Heart right ventricle (tissue), 16 donors: Measurements from ENCODE around the gene MAMDC2. TPM values are rescaled to one million over a fixed set of nuclear protein-coding genes. Genes with fewer than 3 reads are reported as not detected.

Source experiments
- ATAC-seq, 8 donors: fragments of 200-7000 bp; cut with Tn5 transposase; one replicate each; pipeline ENCODE4 v1.9.1; 2020; ENCODE audit warnings: mild to moderate bottlenecking in 8 of 8, moderate library complexity in 8 of 8, moderate number of reproducible peaks in 1 of 8
- DNase-seq, 2 donors: peaks; one replicate each; pipeline ENCODE4 v3.0.0-alpha.2; 2020
- H3K27ac ChIP-seq, 10 donors: fragments of 200-600 bp; sonication (generic) in 2 of 10; one replicate each; pipeline versions ENCODE4 v1.5.0 to v1.8.0; 2020 to 2022; ENCODE audit warnings: mild to moderate bottlenecking in 3 of 10
- H3K27me3 ChIP-seq, 7 donors: fragments of 200-600 bp; one replicate each; pipeline ENCODE4 v1.8.0; 2021 to 2022; ENCODE audit warnings: mild to moderate bottlenecking in 2 of 7
- H3K36me3 ChIP-seq, 9 donors: fragments of 200-600 bp; sonication (generic) in 1 of 9; one replicate each; pipeline versions ENCODE4 v1.5.0 to v1.8.0; 2020 to 2022; ENCODE audit warnings: mild to moderate bottlenecking in 2 of 9
- H3K4me1 ChIP-seq, 9 donors: fragments of 200-600 bp; sonication (generic) in 1 of 9; one replicate each; pipeline versions ENCODE4 v1.5.0 to v1.8.0; 2020 to 2022; ENCODE audit warnings: mild to moderate bottlenecking in 4 of 9
- H3K4me3 ChIP-seq, 10 donors: fragments of 200-600 bp; sonication (generic) in 2 of 10; one replicate each; pipeline versions ENCODE4 v1.5.0 to v1.8.0; 2020 to 2022; ENCODE audit warnings: mild to moderate bottlenecking in 7 of 10, moderate library complexity in 2 of 10
- H3K9me3 ChIP-seq, 11 donors: fragments of 200-600 bp in 10 of 11; sonication (generic) in 2 of 11; one replicate each; pipeline versions ENCODE4 v1.5.0 to v1.8.0; 2013 to 2022; ENCODE audit warnings: mild to moderate bottlenecking in 2 of 11, control low read depth in 1 of 11, moderate library complexity in 1 of 11
- WGBS, 2 donors: extraction: QIAGEN DNeasy Blood & Tissue Kit; methylation state at CpG; one replicate each; pipeline ENCODE4 v1.1.7; 2013; ENCODE audit warnings: inconsistent platforms in 1 of 2; 5-methylcytosine and 5-hydroxymethylcytosine counted together
- intact Hi-C, 10 donors: fragments of 100-400 bp; cut with DNase I; formaldehyde crosslinking; loops; one replicate each; pipeline versions ENCODE4 v1.11.1 to v1.14.2; 2022
- polyA plus RNA-seq, 2 donors: library from polyadenylated mRNA; stranded (reverse); fragments of 200-250 nt; gene quantifications; one replicate each; pipeline ENCODE4 v1.2.3, GENCODE V29; 2013
- total RNA-seq, 10 donors: library from RNA; stranded (reverse); fragmentation: NEBNext Ultra II Directional in 3 of 10; extraction: Animal tissue kit (Norgen Biotek cat#: 25700) in 3 of 10; gene quantifications; one replicate each; pipeline versions ENCODE4 v1.2.1 to v1.2.4, GENCODE V29; 2021 to 2023
- TF ChIP-seq, protein P1 (sequence below), 9 donors: fragments of 200-600 bp; sonication (generic) in 2 of 9; IDR thresholded peaks; one replicate each; pipeline versions ENCODE4 v1.5.0 to v1.8.0; 2021 to 2022; ENCODE audit warnings: antibody characterized with exemption in 9 of 9, mild to moderate bottlenecking in 5 of 9, moderate library complexity in 1 of 9
- donor health status: Arrhythmogenic right ventricular cardiomyopathy.
- donor health status: ischemic (EF 13 %, LVEDD 7.1; RV severe dilation, severe dysfunction).
- donor health status: healthy with polysubstance abuse.
- donor health status: DM: no; HTN: yes; CAD: no.
- donor health status: DM: no; HTN: no; CAD: no.
- donor health status: ischemic (EF 25% LVEDD 6.9; RV normal size, moderate dysfunction).
- donor health status: ischemic (EF 25% LVEDD 5.7; RV mildly dilated, moderate dysfunction).
- donor health status: healthy.
- donor health status: DM: yes; HTN: yes; CAD: no.
- donor health status: Ischemic cardiomyopathy.
- donor health status: ischemic (EF 35%, LVEDD 5.7; RV mildly dilated, moderate dysfunction).
- donor health status: nonischemic (EF 11% LVEDD 7.7; RV severe dilation, severe dysfunction).
- donor health status: DM: yes; HTN: yes; CAD: no.
- donor health status: PGD.
- donor health status: ischemic (EF 29% LVEDD 5.4; RV normal size, mild dysfunction).
- donor health status: nonischemic (EF 23%, LVEDD 6.1; RV moderate dilation, normal function).

MAMDC2 gene
- total and polyA plus RNA-seq, 12 donors, result 2.3 to 11.8 (median 5.8) TPM

GRCh38 chr9:70147196-70147595 is 103.5 kb downstream of the MAMDC2 start:
- 76 to 86% methylated on average over 1 of the region's 1 CpG for WGBS, 2 donors
- no peak for ATAC-seq
- no peaks in the 10 kb centered on the region for H3K9me3 ChIP-seq
- intact Hi-C loops, result loop anchor here in 1 of 10 donors (10.0 kb wide), 1 partner anchor 68 kb away; no protein-coding TSS in a partner anchor
- peaks cover 0 to 31% (median 0%) of the 10 kb centered on the region in 9 donors for H3K36me3 ChIP-seq
- H3K4me1 ChIP-seq, result no peaks in the 10 kb centered on the region
- TF ChIP-seq, protein P1, sequence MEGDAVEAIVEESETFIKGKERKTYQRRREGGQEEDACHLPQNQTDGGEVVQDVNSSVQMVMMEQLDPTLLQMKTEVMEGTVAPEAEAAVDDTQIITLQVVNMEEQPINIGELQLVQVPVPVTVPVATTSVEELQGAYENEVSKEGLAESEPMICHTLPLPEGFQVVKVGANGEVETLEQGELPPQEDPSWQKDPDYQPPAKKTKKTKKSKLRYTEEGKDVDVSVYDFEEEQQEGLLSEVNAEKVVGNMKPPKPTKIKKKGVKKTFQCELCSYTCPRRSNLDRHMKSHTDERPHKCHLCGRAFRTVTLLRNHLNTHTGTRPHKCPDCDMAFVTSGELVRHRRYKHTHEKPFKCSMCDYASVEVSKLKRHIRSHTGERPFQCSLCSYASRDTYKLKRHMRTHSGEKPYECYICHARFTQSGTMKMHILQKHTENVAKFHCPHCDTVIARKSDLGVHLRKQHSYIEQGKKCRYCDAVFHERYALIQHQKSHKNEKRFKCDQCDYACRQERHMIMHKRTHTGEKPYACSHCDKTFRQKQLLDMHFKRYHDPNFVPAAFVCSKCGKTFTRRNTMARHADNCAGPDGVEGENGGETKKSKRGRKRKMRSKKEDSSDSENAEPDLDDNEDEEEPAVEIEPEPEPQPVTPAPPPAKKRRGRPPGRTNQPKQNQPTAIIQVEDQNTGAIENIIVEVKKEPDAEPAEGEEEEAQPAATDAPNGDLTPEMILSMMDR (IDR thresholded peaks at IDR 0.05), result no peak
- no peak overlapping the region for H3K4me3 ChIP-seq
- H3K27me3 ChIP-seq, result no peaks in the 10 kb centered on the region
- no peak for DNase-seq
- H3K27ac ChIP-seq, result no peak overlapping the region

- DNase-seq (no peak), ATAC-seq (no peak)
- intact Hi-C loops, result loop anchor here in 1 of 10 donors (10.0 kb wide), 1 partner anchor 67 kb away; no protein-coding TSS in a partner anchor
- no peaks in the 10 kb centered on the region for H3K9me3 ChIP-seq
- H3K36me3 ChIP-seq, result peaks cover 0 to 31% (median 0%) of the 10 kb centered on the region in 9 donors
- H3K4me1 ChIP-seq, result no peaks in the 10 kb centered on the region
- TF ChIP-seq, protein P1 (IDR thresholded peaks at IDR 0.05), result no peak
- H3K27ac ChIP-seq, result no peak overlapping the region
- no peak overlapping the region for H3K4me3 ChIP-seq
- WGBS, 2 donors, result 88 to 91% methylated on average over 3 of the region's 3 CpGs
- H3K27me3 ChIP-seq, result no peaks in the 10 kb centered on the region
These were observed 104.0 kb downstream of the MAMDC2 start for GRCh38 chr9:70147651-70148050.

GRCh38 chr9:70152350-70152749 is 108.7 kb downstream of the MAMDC2 start:
- Histone ChIP-seq H3K27me3 (no peaks in the 10 kb centered on the region), H3K36me3 (peaks cover 0 to 12% (median 0%) of the 10 kb centered on the region in 9 donors), H3K4me1 (peaks cover 0 to 7% (median 0%) of the 10 kb centered on the region in 9 donors), H3K4me3 (no peak overlapping the region), H3K27ac (no peak overlapping the region), H3K9me3 (peaks cover 0 to 3% (median 0%) of the 10 kb centered on the region in 11 donors)
- TF ChIP-seq, protein P1 (IDR thresholded peaks at IDR 0.05), result no peak
- WGBS, 2 donors, result 65 to 75% methylated on average over 3 of the region's 3 CpGs
- DNase-seq (no peak), ATAC-seq (no peak)
- intact Hi-C loops, result no loop called here

DNA sequence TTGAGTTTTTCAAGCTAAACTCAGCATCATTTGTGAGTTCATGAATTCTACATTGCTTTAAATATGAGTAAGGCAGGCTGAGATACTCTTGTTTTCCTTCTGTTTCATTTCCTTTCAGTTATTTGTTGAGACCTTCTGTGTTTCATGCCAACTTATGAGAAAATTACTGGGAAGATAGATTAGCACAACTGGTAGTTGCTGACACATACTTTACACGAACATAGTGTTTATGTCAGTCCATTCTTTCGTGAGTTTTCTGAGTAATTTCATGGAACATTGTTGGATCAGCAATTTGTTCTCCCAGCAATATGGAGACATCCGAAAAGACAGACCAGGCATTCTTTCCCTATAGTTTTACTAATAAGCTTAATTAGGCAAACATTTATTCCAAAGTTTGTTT is 113.1 kb downstream of the MAMDC2 start:
- Histone ChIP-seq H3K27ac (no peak overlapping the region), H3K27me3 (no peaks in the 10 kb centered on the region), H3K4me1 (peaks cover 0 to 18% (median 6%) of the 10 kb centered on the region in 9 donors), H3K9me3 (peaks cover 0 to 3% (median 0%) of the 10 kb centered on the region in 11 donors), H3K4me3 (no peak overlapping the region), H3K36me3 (peaks cover 0 to 6% (median 0%) of the 10 kb centered on the region in 9 donors)
- ATAC-seq (peak in 2 of 8 donors; percentile 25 to 31), DNase-seq (no peak)
- intact Hi-C loops, result no loop called here
- TF ChIP-seq, protein P1 (IDR thresholded peaks at IDR 0.05), result no peak
- 72 to 80% methylated on average over 3 of the region's 3 CpGs for WGBS, 2 donors
